ENCODE measurements around the gene SLC22A23.

SLC22A23 gene

DNA sequence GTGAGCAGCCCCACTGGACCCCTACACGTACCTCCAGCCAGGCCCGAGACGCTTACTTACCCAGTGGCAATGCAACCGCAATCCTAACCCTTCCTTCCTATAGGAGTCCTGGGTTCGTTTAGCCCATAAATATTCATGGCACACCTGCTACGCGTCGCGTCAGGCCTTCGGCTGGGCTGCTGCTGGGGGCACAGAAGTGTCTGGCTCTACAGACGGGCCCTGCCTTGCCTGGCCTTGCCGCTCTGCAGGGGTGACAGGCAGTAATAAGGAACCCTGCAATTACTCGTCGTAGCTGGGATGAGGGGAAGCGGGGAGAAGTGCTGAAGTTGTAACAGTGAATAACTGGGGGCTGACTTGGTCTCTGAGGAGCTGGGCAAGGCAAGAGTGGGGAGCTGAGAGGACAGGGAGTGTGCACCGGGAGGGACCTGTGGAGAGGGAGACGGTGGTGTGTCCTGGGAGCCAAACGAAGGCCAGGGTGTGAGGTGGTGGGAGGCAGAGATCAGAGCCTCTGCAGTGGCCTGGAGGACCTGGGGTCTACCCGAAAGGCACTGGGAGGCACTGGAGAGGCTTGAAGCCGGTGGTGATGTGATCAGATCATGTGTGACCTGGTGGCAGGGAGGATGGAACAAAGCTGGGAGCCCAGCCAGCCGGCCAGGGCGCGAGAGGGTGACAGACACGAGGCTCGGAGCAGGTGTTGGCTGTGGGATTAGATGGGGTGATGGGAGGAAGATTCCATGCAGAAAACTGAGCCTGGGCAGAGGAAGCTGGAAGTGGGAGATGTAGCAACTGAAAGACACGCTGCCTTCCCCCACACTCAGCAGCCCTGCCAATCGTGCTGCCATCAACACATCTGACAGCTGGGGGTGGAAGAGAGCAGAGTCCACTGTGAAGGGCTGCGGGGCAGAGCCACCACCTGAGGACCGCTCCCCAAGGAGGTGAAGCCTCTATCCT, 161.7 kb downstream of the SLC22A23 start:
- intact Hi-C loops (cut with DNase I; ENCODE audit: low total_unique reads) = no loop called here
- Histone ChIP-seq H3K27ac (no peak overlapping the region), H3K36me3 (peaks cover 0 to 10% (median 0%) of the 10 kb centered on the region in 3 donors), H3K4me1 (no peaks in the 10 kb centered on the region), H3K4me3 (no peak overlapping the region), H3K9me3 (no peaks in the 10 kb centered on the region), H3K27me3 (peaks cover 0 to 22% of the 10 kb centered on the region in 2 donors)
- TF ChIP-seq, protein P1, sequence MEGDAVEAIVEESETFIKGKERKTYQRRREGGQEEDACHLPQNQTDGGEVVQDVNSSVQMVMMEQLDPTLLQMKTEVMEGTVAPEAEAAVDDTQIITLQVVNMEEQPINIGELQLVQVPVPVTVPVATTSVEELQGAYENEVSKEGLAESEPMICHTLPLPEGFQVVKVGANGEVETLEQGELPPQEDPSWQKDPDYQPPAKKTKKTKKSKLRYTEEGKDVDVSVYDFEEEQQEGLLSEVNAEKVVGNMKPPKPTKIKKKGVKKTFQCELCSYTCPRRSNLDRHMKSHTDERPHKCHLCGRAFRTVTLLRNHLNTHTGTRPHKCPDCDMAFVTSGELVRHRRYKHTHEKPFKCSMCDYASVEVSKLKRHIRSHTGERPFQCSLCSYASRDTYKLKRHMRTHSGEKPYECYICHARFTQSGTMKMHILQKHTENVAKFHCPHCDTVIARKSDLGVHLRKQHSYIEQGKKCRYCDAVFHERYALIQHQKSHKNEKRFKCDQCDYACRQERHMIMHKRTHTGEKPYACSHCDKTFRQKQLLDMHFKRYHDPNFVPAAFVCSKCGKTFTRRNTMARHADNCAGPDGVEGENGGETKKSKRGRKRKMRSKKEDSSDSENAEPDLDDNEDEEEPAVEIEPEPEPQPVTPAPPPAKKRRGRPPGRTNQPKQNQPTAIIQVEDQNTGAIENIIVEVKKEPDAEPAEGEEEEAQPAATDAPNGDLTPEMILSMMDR (IDR thresholded peaks at IDR 0.05) = no peak
- peak in 1 of 2 donors; percentile 15 for DNase-seq

GRCh38 chr6:3294396-3294795, 162.5 kb downstream of the SLC22A23 start:
- Histone ChIP-seq H3K27ac (no peak overlapping the region), H3K9me3 (no peaks in the 10 kb centered on the region), H3K4me3 (no peak overlapping the region), H3K4me1 (no peaks in the 10 kb centered on the region), H3K27me3 (peaks cover 0 to 22% of the 10 kb centered on the region in 2 donors), H3K36me3 (peaks cover 0 to 10% (median 0%) of the 10 kb centered on the region in 3 donors)
- TF ChIP-seq, protein P1 (IDR thresholded peaks at IDR 0.05) = no peak
- intact Hi-C loops (cut with DNase I; ENCODE audit: low total_unique reads) = no loop called here
- DNase-seq = no peak

GRCh38 chr6:3293271-3294155, 163.3 kb downstream of the SLC22A23 start:
- intact Hi-C loops (cut with DNase I; ENCODE audit: low total_unique reads) = no loop called here
- TF ChIP-seq, protein P1 (IDR thresholded peaks at IDR 0.05) = no peak
- Histone ChIP-seq H3K27me3 (peaks cover 0 to 22% of the 10 kb centered on the region in 2 donors), H3K4me3 (no peak overlapping the region), H3K27ac (no peak overlapping the region), H3K4me1 (no peaks in the 10 kb centered on the region), H3K36me3 (peaks cover 0 to 10% (median 0%) of the 10 kb centered on the region in 3 donors), H3K9me3 (no peaks in the 10 kb centered on the region)
- DNase-seq = peak; percentile 9 to 13

DNA sequence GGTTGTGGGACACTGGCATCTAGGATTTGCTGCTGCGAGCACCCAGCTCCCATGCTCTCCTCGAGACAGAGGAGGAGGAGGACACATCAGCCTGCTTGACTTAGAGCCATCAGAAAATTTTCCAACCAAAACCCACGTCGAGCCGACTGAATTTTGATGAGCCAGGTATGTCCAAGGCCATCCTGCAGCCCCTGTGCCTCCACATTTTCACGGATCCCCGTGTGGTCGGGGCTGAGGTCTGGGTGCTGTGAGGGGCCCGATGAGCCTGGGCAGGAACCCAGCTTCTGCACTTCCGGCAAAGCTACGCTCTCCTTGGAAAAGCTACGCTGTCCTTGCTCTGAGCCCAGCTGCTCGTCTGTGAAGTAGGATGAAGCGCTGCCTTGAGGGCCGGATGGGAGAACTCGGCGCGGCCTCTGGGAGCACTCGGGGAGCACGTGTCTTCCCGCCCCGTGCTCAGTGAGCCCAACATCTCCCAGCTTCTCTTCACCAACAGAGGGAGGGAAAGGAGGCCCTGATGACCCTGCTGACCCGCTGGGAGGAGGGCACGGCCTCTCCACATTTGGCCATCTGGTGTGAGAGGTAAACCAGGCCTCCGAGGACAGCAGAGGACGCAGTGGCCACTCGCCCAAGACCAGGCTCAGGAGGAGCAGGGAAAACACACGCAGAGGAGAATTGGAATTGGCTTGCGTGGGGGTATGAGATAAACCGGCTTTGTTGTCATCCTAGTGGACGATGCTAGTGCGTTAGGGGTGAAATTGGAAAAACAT, 164.2 kb downstream of the SLC22A23 start:
- Histone ChIP-seq H3K4me1 (no peaks in the 10 kb centered on the region), H3K27ac (no peak overlapping the region), H3K27me3 (peaks cover 0 to 18% of the 10 kb centered on the region in 2 donors), H3K36me3 (peaks cover 0 to 11% (median 0%) of the 10 kb centered on the region in 3 donors), H3K9me3 (no peaks in the 10 kb centered on the region), H3K4me3 (no peak overlapping the region)
- TF ChIP-seq, protein P1 (IDR thresholded peaks at IDR 0.05) = no peak
- intact Hi-C loops (cut with DNase I; ENCODE audit: low total_unique reads) = no loop called here
- peak; percentile 14 to 54 for DNase-seq

GRCh38 chr6:3291987-3292386, 164.9 kb downstream of the SLC22A23 start:
- H3K4me3 ChIP-seq = no peak overlapping the region
- no peaks in the 10 kb centered on the region for H3K4me1 ChIP-seq
- peaks cover 0 to 14% of the 10 kb centered on the region in 2 donors for H3K27me3 ChIP-seq
- peaks cover 0 to 17% (median 0%) of the 10 kb centered on the region in 3 donors for H3K36me3 ChIP-seq
- intact Hi-C loops (cut with DNase I; ENCODE audit: low total_unique reads) = no loop called here
- H3K9me3 ChIP-seq = no peaks in the 10 kb centered on the region
- TF ChIP-seq, protein P1 (IDR thresholded peaks at IDR 0.05) = no peak
- no peak overlapping the region for H3K27ac ChIP-seq
- DNase-seq = peak; percentile 1 to 47

All from tibial artery (tissue), 4 donors.